Hepatocyte (in vitro differentiated cells): ENCODE data around the gene NAV3. TPM values are rescaled to one million over a fixed set of nuclear protein-coding genes. Genes with fewer than 3 reads are reported as not detected.
A peak's percentile ranks its signal among the peaks of the same experiment; 100 is the strongest.

Source experiments
- DNase-seq: peaks from one replicate; pipeline ENCODE4 v3.0.0-alpha.2; 2016; ENCODE audit warnings: low spot score
- H2AFZ ChIP-seq: fragments of 200-600 bp; sonication (generic); 2 replicates; pipeline ENCODE4 v1.6.0; 2016; ENCODE audit warnings: antibody characterized with exemption, mild to moderate bottlenecking
- H3K27ac ChIP-seq: fragments of 200-600 bp; sonication (generic); 2 replicates; pipeline ENCODE4 v1.5.1; 2016; ENCODE audit warnings: mild to moderate bottlenecking
- H3K27me3 ChIP-seq: fragments of 200-600 bp; sonication (generic); 2 replicates; pipeline ENCODE4 v1.6.1; 2016
- H3K36me3 ChIP-seq: fragments of 200-600 bp; sonication (generic); replicated peaks from 2 replicates; pipeline ENCODE4 v1.5.1; 2016; ENCODE audit warnings: low read depth; ENCODE audit not compliant: insufficient read depth
- H3K4me1 ChIP-seq: fragments of 200-600 bp; sonication (generic); 2 replicates; pipeline ENCODE4 v1.5.1; 2016; ENCODE audit warnings: mild to moderate bottlenecking, moderate library complexity; ENCODE audit not compliant: insufficient read depth
- H3K4me2 ChIP-seq: fragments of 200-600 bp; sonication (generic); 2 replicates; pipeline ENCODE4 v1.6.0; 2016
- H3K4me3 ChIP-seq: fragments of 200-600 bp; sonication (generic); 2 replicates; pipeline ENCODE4 v1.5.1; 2016; ENCODE audit warnings: mild to moderate bottlenecking
- H3K79me2 ChIP-seq: fragments of 200-600 bp; sonication (generic); 2 replicates; pipeline ENCODE4 v1.6.0; 2017; ENCODE audit warnings: mild to moderate bottlenecking
- H3K9me2 ChIP-seq: fragments of 200-600 bp; sonication (generic); replicated peaks from 2 replicates; pipeline ENCODE4 v1.6.0; 2017; ENCODE audit warnings: mild to moderate bottlenecking; ENCODE audit not compliant: insufficient read depth
- H3K9me3 ChIP-seq: fragments of 200-600 bp; sonication (generic); 2 replicates; pipeline ENCODE4 v1.5.1; 2016; ENCODE audit warnings: low read depth, mild to moderate bottlenecking
- H4K20me1 ChIP-seq: fragments of 200-600 bp; sonication (generic); 2 replicates; pipeline ENCODE4 v1.6.0; 2016; ENCODE audit warnings: mild to moderate bottlenecking; ENCODE audit not compliant: insufficient read depth, poor library complexity, severe bottlenecking
- CTCF ChIP-seq: fragments of 200-600 bp; sonication (generic); IDR thresholded peaks from 2 replicates; pipeline ENCODE4 v1.5.1; 2016; ENCODE audit warnings: antibody characterized with exemption, mild to moderate bottlenecking; ENCODE audit not compliant: poor library complexity
- EZH2 ChIP-seq: fragments of 200-600 bp; sonication (generic); IDR thresholded peaks from 2 replicates; pipeline ENCODE4 v1.6.1; 2016; ENCODE audit warnings: antibody characterized with exemption, mild to moderate bottlenecking, borderline replicate concordance
- EZH2phosphoT487 ChIP-seq: fragments of 200-600 bp; sonication (generic); IDR thresholded peaks from one replicate; pipeline ENCODE4 v1.6.1; 2018; ENCODE audit warnings: antibody characterized with exemption, mild to moderate bottlenecking, low read depth, moderate library complexity; ENCODE audit not compliant: unreplicated experiment, severe bottlenecking
- WGBS: methylation state at CpG from one replicate; pipeline ENCODE4 v1.1.6; 2016; ENCODE audit warnings: low lambda C conversion rate; ENCODE audit errors: missing lambda C conversion rate; 5-methylcytosine and 5-hydroxymethylcytosine counted together
- polyA plus RNA-seq: library from polyadenylated mRNA; unstranded; fragments of >200 nt; fragmentation: Nextera tagmentation; extraction: Ambion mirVana; gene quantifications from 2 replicates; pipeline ENCODE4 v1.2.1, GENCODE V29; 2016
- total RNA-seq: library from RNA; depleted of rRNA; stranded (reverse); fragments of >200 nt; gene quantifications from 2 replicates; pipeline ENCODE4 v1.2.3, GENCODE V29; 2014

NAV3 gene
- total and polyA plus RNA-seq, 2 experiments from 2014 or later = 1.4 to 9.2 TPM

- no peak for TF ChIP-seq EZH2
- no peak for TF ChIP-seq CTCF
- TF ChIP-seq EZH2phosphoT487 = no peak
- WGBS = 90% methylated on average over 2 of the region's 2 CpGs
Measured at GRCh38 chr12:77894556-77894955, 63.9 kb downstream of the NAV3 start.

GRCh38 chr12:77895699-77896098 lies 65.0 kb downstream of the NAV3 start:
- no peak for DNase-seq
- H3K27ac ChIP-seq = no peak overlapping the region
- no peak overlapping the region for H2AFZ ChIP-seq

More at GRCh38 chr12:77894556-77894955, 63.9 kb downstream of the NAV3 start:
- no peak overlapping the region for H2AFZ ChIP-seq
- no peak overlapping the region for H3K27ac ChIP-seq
- H3K4me1 ChIP-seq = no peaks in the 10 kb centered on the region
- no peaks in the 10 kb centered on the region for H3K79me2 ChIP-seq
- DNase-seq = no peak
- no peak overlapping the region for H3K4me3 ChIP-seq
- H3K36me3 ChIP-seq = no peaks in the 10 kb centered on the region
- H3K4me2 ChIP-seq = no peak overlapping the region
- H4K20me1 ChIP-seq = no peaks in the 10 kb centered on the region
- no peaks in the 10 kb centered on the region for H3K9me3 ChIP-seq
- H3K27me3 ChIP-seq = no peaks in the 10 kb centered on the region
- no peaks in the 10 kb centered on the region for H3K9me2 ChIP-seq

GRCh38 chr12:77907936-77908335 lies 77.2 kb downstream of the NAV3 start:
- no peak for DNase-seq
- Histone ChIP-seq H3K36me3 (no peaks in the 10 kb centered on the region), H3K4me3 (no peak overlapping the region), H3K9me3 (no peaks in the 10 kb centered on the region), H3K9me2 (no peaks in the 10 kb centered on the region), H3K4me1 (no peaks in the 10 kb centered on the region), H4K20me1 (no peaks in the 10 kb centered on the region), H2AFZ (no peak overlapping the region), H3K27ac (no peak overlapping the region), H3K27me3 (no peaks in the 10 kb centered on the region), H3K4me2 (no peak overlapping the region), H3K79me2 (no peaks in the 10 kb centered on the region)
- TF ChIP-seq CTCF (no peak), EZH2 (no peak), EZH2phosphoT487 (no peak)
- WGBS = 88% methylated on average over 1 of the region's 1 CpG

More at GRCh38 chr12:77895699-77896098, 65.0 kb downstream of the NAV3 start:
- Histone ChIP-seq H3K9me3 (no peaks in the 10 kb centered on the region), H4K20me1 (no peaks in the 10 kb centered on the region), H3K36me3 (no peaks in the 10 kb centered on the region), H3K4me3 (no peak overlapping the region), H3K79me2 (no peaks in the 10 kb centered on the region), H3K4me1 (no peaks in the 10 kb centered on the region), H3K9me2 (no peaks in the 10 kb centered on the region), H3K4me2 (no peak overlapping the region), H3K27me3 (no peaks in the 10 kb centered on the region)
- TF ChIP-seq EZH2 (no peak), CTCF (no peak), EZH2phosphoT487 (no peak)

GRCh38 chr12:77914081-77914488 lies 83.4 kb downstream of the NAV3 start:
- H3K79me2 ChIP-seq = no peaks in the 10 kb centered on the region

More at GRCh38 chr12:77914081-77914488, 83.4 kb downstream of the NAV3 start:
- Histone ChIP-seq H2AFZ (no peak overlapping the region), H3K4me1 (no peaks in the 10 kb centered on the region), H3K9me3 (no peaks in the 10 kb centered on the region), H3K27me3 (no peaks in the 10 kb centered on the region), H3K9me2 (no peaks in the 10 kb centered on the region), H3K4me2 (no peak overlapping the region), H3K27ac (no peak overlapping the region), H3K4me3 (no peak overlapping the region), H4K20me1 (no peaks in the 10 kb centered on the region), H3K36me3 (no peaks in the 10 kb centered on the region)
- TF ChIP-seq CTCF (peak; percentile 12), EZH2 (no peak)
- WGBS = 65% methylated on average over 2 of the region's 2 CpGs
- no peak for DNase-seq
